Measurements from ENCODE around the gene KCNRG. TPM values are rescaled to one million over a fixed set of nuclear protein-coding genes. Genes with fewer than 3 reads are reported as not detected.

KCNRG gene
- total RNA-seq, 4 donors from 2014 or later, result 0.32 to 6.7 (median 3.4) TPM

DNA sequence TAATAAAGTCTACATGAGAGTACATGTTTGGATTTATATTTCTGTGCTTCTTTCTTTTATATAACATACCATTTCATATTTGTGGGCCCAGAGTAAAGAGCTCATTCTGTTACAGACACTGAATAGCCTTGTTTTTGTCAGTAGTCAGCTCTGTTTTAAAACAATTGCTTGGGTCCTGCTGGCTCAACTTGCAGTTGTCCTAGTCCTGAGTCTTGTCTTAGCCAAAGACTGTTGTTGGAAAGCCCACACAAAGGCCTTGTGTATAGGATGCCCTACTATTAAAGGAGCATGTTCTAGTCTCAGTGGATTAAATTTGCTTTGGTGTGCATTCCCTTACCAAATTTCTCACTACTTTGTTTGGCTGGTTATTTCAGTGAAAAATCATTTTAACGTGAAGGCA lies 3.8 kb upstream of the KCNRG start:
- no peak for ATAC-seq
- Histone ChIP-seq H3K27me3 (no peaks in the 10 kb centered on the region), H3K4me1 (peaks cover 0 to 70% (median 17%) of the 10 kb centered on the region in 3 donors), H3K36me3 (peaks cover 0 to 51% of the 10 kb centered on the region in 2 donors), H3K27ac (peak overlapping the region in 1 of 4 donors; percentile 2), H3K9me3 (no peaks in the 10 kb centered on the region), H3K4me3 (no peak overlapping the region)
- WGBS, 2 donors (ENCODE audit: low coverage in 1 of 2), result 67 to 73% methylated on average over 1 of the region's 1 CpG
- TF ChIP-seq POLR2A (IDR thresholded peaks at IDR 0.05) (no peak), EP300 (IDR thresholded peaks at IDR 0.05) (no peak)

DNA sequence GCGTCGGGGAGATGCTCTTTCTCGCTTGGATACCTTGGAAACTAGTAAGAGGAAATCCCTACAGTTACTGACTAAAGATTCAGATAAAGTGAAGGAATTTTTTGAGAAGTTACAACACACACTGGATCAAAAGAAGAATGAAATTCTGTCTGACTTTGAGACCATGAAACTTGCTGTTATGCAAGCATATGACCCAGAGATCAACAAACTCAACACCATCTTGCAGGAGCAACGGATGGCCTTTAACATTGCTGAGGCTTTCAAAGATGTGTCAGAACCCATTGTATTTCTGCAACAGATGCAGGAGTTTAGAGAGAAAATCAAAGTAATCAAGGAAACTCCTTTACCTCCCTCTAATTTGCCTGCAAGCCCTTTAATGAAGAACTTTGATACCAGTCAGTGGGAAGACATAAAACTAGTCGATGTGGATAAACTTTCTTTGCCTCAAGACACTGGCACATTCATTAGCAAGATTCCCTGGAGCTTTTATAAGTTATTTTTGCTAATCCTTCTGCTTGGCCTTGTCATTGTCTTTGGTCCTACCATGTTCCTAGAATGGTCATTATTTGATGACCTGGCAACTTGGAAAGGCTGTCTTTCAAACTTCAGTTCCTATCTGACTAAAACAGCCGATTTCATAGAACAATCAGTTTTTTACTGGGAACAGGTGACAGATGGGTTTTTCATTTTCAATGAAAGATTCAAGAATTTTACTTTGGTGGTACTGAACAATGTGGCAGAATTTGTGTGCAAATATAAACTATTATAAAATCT lies 2.7 kb upstream of the KCNRG start:
- Histone ChIP-seq H3K36me3 (peaks cover 0 to 51% of the 10 kb centered on the region in 2 donors), H3K4me3 (no peak overlapping the region), H3K27me3 (no peaks in the 10 kb centered on the region), H3K9me3 (no peaks in the 10 kb centered on the region), H3K27ac (peak overlapping the region in 1 of 4 donors; percentile 17), H3K4me1 (peaks cover 4 to 70% (median 25%) of the 10 kb centered on the region in 3 donors)
- TF ChIP-seq, protein P1, sequence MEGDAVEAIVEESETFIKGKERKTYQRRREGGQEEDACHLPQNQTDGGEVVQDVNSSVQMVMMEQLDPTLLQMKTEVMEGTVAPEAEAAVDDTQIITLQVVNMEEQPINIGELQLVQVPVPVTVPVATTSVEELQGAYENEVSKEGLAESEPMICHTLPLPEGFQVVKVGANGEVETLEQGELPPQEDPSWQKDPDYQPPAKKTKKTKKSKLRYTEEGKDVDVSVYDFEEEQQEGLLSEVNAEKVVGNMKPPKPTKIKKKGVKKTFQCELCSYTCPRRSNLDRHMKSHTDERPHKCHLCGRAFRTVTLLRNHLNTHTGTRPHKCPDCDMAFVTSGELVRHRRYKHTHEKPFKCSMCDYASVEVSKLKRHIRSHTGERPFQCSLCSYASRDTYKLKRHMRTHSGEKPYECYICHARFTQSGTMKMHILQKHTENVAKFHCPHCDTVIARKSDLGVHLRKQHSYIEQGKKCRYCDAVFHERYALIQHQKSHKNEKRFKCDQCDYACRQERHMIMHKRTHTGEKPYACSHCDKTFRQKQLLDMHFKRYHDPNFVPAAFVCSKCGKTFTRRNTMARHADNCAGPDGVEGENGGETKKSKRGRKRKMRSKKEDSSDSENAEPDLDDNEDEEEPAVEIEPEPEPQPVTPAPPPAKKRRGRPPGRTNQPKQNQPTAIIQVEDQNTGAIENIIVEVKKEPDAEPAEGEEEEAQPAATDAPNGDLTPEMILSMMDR (IDR thresholded peaks at IDR 0.05), result no peak
- TF ChIP-seq EP300 (IDR thresholded peaks at IDR 0.05) (no peak), POLR2AphosphoS5 (IDR thresholded peaks at IDR 0.05) (no peak), POLR2A (IDR thresholded peaks at IDR 0.05) (no peak)
- WGBS, 2 donors (ENCODE audit: low coverage in 1 of 2), result 88 to 95% methylated on average over 3 to 6 of the region's 6 CpGs
- no peak for ATAC-seq

DNA sequence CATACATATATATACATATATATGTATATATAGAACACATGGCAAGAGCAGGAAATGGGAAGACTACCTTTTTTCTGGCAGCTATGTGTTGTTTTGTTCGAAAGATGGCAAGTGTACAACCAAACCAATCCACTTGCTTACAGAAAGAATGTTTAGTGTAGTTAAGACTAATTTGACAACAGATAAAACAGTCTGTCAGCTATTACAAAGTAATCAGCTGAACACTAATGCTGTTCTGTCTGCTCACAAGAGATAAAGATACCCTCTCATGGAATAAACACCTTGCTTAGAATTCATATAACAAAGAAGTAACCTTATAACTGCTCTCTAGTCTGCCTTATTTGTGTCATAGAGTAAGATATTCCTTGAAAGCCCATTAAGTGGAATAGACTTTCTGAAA lies 858 bp upstream of the KCNRG start:
- Histone ChIP-seq H3K36me3 (peaks cover 0 to 53% of the 10 kb centered on the region in 2 donors), H3K27ac (peak overlapping the region; percentile 39 to 61 (median 57)), H3K27me3 (no peaks in the 10 kb centered on the region), H3K9me3 (no peaks in the 10 kb centered on the region), H3K4me1 (peaks cover 7 to 69% (median 27%) of the 10 kb centered on the region in 3 donors), H3K4me3 (no peak overlapping the region)
- WGBS, 2 donors (ENCODE audit: low coverage in 1 of 2), result 63 to 67% methylated on average over 1 of the region's 1 CpG
- TF ChIP-seq POLR2AphosphoS5 (IDR thresholded peaks at IDR 0.05) (no peak), EP300 (IDR thresholded peaks at IDR 0.05) (no peak), POLR2A (IDR thresholded peaks at IDR 0.05) (no peak)
- TF ChIP-seq, protein P1 (IDR thresholded peaks at IDR 0.05), result no peak
- no peak for ATAC-seq

- TF ChIP-seq POLR2AphosphoS5 (IDR thresholded peaks at IDR 0.05) (no peak), EP300 (IDR thresholded peaks at IDR 0.05) (no peak), POLR2A (IDR thresholded peaks at IDR 0.05) (no peak)
- TF ChIP-seq, protein P1 (IDR thresholded peaks at IDR 0.05), result no peak
- 34 to 59% methylated on average over 4 of the region's 4 CpGs for WGBS, 2 donors (ENCODE audit: low coverage in 1 of 2)
- ATAC-seq, result no peak
- no peaks in the 10 kb centered on the region for H3K9me3 ChIP-seq
- H3K4me3 ChIP-seq, result no peak overlapping the region
- peaks cover 0 to 55% of the 10 kb centered on the region in 2 donors for H3K36me3 ChIP-seq
- H3K27ac ChIP-seq, result peak overlapping the region; percentile 56 to 61 (median 58)
- no peaks in the 10 kb centered on the region for H3K27me3 ChIP-seq
- H3K4me1 ChIP-seq, result peaks cover 7 to 64% (median 27%) of the 10 kb centered on the region in 3 donors
Observed at GRCh38 chr13:50015750-50016149, 506 bp downstream of the KCNRG start.

DNA sequence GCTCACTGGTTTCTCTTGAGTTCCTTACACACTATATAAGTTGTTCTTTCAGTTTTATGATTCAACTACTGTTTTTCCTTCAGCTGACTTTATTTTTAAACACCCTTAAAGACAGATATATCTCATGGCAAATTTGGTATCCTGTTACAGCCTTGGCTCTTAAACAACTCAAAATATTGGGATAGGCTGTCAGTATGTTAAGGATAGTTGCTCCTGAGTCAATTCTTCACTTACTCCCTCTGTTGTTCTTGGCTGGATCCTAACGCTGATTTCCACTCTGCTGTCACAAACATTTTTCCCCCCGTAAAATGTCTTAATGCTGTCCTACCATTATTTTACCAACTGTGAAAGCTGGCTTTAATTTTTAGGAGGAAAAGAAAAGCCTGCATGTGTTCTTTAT lies 1.2 kb downstream of the KCNRG start:
- no peaks in the 10 kb centered on the region for H3K27me3 ChIP-seq
- no peak for ATAC-seq
- H3K27ac ChIP-seq, result peak overlapping the region in 3 of 4 donors; percentile 7 to 59 (median 58)
- no peaks in the 10 kb centered on the region for H3K9me3 ChIP-seq
- H3K4me3 ChIP-seq, result no peak overlapping the region
- peaks cover 0 to 53% of the 10 kb centered on the region in 2 donors for H3K36me3 ChIP-seq
- peaks cover 7 to 57% (median 27%) of the 10 kb centered on the region in 3 donors for H3K4me1 ChIP-seq
- WGBS, 2 donors (ENCODE audit: low coverage in 1 of 2), result 54% methylated on average over 2 of the region's 2 CpGs; no CpG with 5 or more reads in 1 of the 2 donors
- TF ChIP-seq POLR2AphosphoS5 (IDR thresholded peaks at IDR 0.05) (no peak), EP300 (IDR thresholded peaks at IDR 0.05) (no peak), POLR2A (IDR thresholded peaks at IDR 0.05) (no peak)
- TF ChIP-seq, protein P1 (IDR thresholded peaks at IDR 0.05), result no peak
